CD4-positive, alpha-beta T cell treated with Interleukin-2 at 100 ng/mL for 4 hours (primary cell): ENCODE measurements around the gene ZNF148.

ENCODE experiments used
- DNase-seq: peaks from one replicate; pipeline ENCODE4 v3.0.0-alpha.2; 2020; ENCODE audit warnings: low spot score

ZNF148 gene

DNA sequence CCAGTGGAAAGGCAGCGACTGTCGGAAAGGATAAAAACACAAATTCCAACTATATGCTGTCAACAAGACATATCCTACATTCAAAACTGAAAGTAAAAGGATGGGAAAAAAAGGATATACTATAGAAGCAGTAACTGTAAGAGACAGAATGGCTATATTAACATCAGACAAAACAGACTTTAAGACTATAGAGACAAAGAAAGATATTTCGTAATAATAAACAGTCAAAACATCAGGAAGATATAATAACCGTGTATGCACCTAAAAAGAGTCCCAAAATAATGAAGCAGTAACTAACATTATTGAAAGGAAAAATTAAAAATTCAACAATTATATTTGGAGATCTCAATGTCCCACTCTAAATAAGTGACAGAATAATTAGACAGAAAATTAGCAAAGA lies 48.2 kb downstream of the ZNF148 start:
- no peak for DNase-seq

DNA sequence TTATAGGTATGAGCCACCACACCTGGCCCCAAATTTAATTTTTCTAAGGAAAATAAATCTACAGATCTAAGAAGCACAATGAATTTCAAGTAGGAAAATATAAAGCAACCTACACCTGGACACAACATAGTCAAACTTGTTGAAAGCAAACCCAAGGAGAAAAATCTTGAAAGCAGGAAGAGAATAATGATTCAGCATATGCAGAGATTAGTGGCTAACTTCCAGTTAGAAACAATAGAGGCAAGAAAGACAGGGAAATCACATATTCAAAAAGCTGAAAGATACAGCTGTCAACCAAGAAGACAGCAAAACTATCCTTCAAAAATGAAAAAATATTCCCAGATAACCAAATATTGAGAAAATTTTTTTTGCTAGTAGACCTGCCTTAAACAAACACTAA lies 49.4 kb downstream of the ZNF148 start:
- no peak for DNase-seq

DNA sequence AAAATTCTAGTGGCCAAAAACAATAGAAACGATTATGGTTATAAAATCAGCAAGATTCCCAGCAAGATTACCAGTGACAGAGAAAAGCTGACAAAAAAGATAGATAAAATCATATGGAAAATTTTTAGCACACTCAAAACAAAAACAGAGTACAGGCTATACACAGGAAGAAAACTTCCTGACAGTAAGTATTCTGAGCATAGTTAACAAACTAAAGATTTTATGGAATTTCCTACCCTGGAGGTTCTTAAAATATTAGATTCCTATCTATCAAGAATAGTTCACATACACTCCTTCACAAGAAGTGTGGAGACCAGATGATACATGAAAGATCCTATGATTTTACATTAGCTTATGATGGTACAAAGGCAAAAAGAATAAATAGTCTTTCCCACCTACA lies 50.8 kb downstream of the ZNF148 start:
- DNase-seq = no peak

DNA sequence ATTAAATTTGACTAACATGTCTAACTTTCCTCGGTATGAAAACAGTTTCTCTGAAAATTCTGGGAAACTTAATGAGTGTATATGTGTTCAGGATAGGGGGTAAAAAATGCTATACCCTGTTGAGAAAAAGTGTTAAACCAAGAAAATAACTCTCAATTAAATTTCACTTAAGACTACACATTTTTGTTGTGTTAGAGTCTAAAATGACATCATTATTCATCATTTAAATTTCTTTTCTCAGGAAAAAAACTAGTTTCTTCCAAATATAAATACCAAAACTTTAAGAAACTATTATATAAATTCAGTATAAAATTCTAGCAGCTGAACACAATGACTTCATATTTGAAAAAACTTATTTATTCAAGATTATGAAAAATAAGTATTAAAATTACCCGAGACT lies 52.2 kb downstream of the ZNF148 start:
- DNase-seq = no peak

DNA sequence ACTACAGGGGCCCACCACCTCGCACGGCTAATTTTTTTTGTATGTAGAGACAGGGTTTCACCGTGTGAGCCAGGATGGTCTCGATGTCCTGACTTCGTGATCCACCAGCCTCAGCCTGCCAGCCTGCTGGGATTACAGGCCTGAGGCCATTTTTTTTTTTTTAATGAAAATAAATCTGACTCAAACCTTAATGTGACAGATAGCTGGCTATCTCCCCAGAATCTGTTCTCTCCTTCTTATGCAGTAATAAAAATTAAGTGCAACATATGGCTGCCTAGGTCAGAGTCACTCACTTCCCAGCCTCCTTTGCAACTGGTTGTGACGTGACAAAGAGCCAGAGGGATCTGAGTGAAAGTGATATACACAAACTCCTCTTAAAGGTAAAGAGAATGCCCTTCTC lies 53.0 kb downstream of the ZNF148 start:
- no peak for DNase-seq

DNA sequence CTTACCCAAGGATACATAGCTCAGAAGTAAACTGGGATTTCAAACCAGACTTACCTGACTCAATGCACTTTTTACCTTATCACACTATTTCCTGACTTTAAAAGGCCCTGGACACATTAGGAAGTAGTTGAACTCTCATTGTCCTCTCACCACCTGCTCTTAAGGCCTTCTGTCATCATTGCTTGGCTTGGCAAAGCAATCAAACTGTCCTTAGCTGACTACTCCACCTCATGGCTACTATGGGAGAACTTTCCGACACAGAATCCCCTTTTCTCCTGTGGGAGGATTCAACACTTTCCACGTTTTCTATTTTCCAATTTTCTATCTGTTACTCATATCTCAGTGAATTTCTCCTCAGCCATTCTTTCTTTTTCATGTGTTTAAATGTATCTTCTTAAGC lies 55.4 kb downstream of the ZNF148 start:
- no peak for DNase-seq

DNA sequence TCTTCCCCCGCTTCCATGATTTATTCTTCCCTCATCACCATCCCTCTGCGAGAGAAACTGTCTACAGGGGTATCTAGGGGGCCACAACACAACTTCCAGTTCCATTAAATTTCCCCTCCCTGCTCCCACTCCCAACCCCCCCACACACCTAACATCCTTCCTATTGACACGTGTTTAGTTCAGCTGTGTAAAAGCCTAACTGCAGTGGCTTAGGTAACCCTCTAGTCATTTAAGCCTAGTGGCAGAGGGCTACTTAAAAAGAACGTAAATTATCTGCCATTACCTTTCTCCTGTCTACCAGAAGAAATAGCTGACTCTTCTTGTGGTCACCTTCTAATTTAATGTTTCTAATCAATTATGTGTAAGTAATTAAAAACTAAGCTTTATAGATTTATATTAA lies 56.3 kb downstream of the ZNF148 start:
- no peak for DNase-seq

DNA sequence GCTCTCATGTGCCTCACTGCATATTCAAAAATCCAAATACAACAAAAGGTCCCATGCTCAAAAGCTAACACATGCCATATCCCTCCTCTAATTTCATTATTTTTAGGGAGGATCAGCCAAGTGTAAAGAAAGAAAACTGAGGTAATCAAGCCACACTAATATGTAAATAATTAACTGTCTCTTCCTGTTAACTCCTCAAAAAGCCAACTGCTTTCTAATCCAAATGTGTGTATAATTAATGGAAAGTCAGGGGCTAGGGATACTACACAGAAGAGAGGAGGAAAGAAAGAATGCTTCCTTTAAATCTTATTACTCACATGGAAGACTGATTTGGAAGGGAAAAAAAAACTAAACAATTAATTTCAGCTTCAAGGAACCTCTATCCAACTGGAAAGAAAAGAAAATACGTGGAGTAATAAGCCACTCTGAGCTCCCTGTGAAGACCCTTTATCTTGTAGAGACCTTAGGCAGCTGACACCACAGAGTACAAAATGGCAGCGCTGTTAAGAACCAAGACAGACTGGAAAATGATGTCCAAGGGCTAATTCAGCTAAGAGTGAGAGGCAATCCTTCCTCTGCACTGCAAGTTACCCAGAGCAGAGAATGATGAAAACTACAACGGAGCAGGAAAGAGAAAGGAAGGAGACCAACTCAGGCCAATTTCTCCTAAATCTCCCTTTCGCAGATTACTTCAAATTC lies 56.8 kb downstream of the ZNF148 start:
- DNase-seq = no peak

DNA sequence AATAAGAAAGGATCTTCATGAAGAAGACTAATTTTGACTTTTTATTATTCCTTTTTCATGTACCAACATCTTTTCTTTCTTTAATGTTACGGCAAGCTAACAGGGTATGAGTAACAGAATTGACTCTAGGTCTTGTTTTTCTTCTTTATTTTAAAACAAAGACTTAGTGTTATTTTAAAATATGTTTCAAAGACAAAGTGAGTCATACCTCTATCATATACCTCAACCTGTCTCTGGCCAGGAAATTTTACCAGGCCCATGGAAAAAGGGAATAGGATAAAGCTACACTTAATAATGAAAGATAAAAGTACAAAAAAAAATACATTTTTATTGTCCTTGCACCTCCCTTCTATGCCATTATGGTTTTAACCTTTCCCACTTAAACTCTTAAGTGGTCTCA lies 57.4 kb downstream of the ZNF148 start:
- DNase-seq = no peak

DNA sequence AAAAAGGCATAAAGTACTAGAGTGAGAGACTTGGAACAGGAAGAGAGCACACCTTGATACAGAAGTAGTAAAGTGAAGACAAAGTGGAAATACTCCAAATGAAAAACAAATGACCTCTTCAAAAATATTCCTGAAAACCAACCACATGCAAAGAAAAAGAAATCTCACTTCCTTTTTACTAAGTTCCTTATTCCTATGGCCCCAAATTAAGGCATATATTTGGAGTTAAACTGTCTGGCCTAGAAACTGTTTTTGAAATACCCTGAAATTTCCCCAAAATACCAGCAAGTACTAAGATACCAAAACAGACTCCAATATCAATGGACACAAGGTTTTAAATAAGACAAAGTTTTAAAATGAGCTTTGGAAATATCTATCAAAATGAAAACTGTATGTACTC lies 58.2 kb downstream of the ZNF148 start:
- no peak for DNase-seq

DNA sequence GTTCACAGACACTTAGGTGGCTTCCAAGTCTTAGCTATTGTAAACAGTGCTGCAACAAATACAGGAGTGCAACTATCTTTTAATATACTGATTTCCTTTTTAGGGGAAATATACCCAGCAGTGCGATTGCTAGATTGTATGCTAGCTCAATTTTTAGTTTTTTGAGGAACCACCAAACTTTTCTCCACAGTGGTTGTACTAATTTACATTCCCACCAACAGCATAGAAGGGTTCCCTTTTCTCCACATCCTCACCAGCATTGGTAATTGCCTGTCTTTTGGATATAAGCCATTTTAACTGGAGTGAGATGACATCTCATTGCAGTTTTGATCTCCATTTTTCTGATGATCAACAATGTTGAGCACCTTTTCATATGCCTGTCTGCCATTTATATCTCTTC lies 58.9 kb downstream of the ZNF148 start:
- DNase-seq = no peak

DNA sequence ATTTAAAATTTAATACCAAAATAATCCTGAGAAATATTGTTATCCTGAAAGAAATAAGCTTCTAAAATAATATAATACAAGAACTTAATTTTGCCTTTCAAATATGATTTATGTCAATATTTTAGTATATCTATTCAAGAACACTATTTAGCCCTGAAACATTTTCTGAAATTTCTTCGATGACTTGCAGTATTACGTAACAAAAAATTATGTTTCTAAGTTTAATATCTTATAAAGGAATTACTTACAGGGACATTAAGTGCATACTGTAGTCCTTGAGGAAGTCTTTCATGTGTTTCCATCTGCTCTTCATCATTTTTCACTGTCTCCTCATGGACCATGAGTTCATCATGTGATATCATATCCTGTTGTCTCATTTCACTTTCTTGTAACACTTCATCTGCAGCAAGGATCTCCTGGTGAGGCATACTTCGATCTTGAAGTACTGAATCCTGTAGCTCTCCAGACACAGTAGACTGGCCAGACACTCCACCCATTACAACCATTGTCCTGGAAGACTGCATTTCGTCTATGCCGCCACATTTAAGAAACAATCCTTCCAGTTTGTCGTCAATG lies 62.0 kb downstream of the ZNF148 start:
- peak; percentile 0 for DNase-seq

DNA sequence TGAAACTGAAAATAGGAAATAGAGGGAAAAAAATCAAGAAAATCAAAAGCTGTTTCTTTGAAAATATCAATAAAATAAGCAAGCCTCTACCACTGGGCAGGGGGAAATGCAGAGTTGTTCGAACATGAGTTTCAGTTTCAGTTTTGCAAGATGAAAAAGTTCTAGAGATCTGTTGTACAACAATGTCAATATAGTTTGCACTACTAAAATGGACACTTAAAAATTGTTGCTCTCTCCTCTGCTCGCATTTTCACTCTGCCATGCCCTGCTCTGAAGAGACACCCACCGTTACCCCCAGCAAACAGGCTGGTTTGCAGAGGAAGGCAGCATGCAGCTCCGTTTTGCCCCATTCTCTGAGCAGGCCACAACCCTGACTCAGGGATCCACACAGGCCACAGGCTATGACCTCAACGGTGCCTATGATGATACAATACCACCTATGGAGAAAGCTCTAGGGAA lies 64.5 kb downstream of the ZNF148 start:
- peak; percentile 55 for DNase-seq

DNA sequence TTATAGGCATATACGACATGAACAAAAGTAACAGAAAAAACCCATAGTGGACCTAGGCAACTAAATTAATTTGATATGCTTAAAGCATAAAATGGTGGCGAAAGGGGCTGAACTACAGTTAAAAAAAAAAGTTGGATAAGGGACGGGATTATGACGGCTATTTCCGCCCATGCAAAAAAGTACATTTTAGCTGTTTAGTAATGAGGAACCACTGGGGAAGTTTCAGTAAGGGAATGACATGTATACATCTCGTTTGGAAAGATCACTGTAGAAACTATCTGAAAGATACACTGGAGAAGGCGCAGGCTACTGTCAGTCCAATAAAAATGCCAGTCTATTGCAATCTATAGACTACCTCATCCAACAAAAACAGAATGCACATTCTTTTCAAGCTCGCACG lies 65.6 kb downstream of the ZNF148 start:
- no peak for DNase-seq

DNA sequence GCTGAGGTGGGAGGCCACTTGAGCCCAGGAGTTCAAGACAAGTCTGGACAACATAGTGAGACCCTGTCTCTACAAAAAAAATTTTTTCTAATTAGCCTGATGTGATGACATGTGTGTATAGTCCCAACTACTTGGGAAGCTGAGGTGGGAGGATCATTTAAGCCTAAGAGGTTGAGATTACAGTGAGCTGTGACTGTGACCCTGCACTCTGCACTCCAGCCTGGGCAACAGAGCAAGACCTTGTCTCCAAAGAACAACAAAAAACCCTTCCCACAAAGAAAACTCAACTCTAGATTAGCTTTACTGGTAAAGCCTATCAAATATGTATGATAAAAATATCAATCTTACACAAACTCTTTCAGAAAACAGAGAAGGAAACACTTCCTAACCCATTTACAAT lies 68.5 kb downstream of the ZNF148 start:
- DNase-seq = no peak

DNA sequence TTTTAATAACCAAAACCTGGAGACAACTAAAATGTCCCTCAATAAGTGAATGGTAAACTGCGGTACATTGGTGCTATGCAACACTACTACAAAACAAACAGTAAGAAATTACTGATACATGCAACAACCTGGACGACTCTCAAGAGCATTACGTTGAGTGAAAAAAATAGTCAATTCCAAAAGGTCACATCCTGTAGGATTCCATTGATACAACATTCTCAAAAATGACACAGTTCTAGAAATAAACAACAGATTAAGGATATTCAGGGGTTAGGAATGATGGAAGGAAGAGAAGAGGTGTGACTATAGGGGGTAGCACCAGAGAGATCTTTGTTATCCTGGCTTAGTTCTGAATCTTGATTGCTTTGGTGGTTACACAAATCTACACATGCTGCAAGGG lies 72.2 kb downstream of the ZNF148 start:
- DNase-seq = no peak

DNA sequence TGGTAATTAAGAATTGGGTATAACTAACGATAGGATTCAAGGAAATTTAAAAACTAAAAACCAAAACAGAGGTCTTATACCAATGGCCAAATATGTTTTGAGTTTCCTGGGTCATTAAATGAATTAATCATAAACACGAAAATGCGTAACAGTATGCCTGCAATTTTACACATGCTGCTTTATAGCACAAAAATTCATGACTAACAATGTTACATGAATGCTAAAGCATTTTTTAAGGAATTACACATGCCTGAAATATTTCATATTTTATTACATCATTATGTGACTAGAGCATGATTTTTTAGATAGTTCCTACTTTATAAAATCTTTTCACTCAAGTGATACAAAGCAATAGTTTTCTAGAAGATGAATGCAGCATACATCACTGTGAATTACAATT lies 74.7 kb downstream of the ZNF148 start:
- no peak for DNase-seq

DNA sequence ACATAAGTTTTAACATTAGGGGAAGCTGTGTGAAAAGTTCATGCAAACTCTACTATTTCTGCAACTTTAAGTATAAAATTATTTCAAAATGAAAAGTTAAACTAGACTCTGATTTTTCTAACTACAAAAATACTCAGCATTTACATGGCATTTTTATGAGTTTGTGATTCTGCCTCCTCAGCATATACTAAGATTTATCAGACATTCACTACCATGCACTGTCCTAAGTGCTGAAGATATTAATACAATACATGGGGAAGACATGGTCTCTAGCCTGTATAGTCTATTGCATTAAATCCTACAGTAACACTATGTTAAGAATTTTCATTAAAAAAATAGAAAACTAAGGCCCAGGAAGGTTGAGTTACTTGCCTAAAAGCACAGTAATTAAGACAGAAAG lies 80.7 kb downstream of the ZNF148 start:
- no peak for DNase-seq

DNA sequence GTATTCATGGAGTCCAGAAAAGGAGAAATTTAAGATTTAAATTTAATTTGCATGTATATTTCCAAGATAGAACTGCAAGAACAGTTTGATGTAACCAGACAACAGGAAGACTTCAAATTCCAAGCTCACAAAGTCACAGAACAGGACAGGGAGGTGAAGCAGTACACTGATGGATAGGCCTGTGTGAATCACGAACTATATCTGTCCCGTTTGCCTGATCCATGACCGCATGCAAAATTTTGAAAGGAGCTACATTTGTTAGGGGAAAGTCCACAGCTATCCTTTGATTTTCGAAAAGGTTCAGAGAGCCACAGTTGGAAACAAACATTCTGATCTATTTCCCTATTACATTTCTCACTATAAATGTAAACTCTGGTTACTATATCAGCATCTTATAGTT lies 83.1 kb downstream of the ZNF148 start:
- DNase-seq = no peak

DNA sequence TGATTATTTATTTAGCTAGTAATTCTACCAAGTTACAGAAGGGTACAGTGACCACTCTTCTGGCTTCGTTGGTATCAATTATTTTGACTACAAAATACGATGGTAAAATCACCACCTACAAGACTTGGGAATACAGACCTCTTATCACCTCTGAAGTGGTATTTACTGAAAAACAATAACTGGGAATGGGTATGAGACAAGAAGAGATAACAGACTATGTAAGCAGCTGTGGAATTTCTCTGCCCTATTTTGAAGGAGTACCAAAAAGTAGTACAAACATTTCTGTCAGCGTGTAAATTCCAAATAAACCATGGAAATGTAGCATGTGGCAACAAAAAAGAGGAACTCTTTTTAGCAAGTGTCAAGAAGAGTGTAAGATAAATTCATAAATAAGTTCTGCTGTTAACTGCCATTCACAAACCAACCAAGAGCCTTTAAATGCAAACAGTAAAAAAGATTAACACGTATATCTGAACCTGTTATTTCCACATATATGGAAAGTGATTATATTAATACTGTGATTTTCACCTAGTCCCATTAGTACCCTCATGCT lies 85.6 kb downstream of the ZNF148 start:
- no peak for DNase-seq

DNA sequence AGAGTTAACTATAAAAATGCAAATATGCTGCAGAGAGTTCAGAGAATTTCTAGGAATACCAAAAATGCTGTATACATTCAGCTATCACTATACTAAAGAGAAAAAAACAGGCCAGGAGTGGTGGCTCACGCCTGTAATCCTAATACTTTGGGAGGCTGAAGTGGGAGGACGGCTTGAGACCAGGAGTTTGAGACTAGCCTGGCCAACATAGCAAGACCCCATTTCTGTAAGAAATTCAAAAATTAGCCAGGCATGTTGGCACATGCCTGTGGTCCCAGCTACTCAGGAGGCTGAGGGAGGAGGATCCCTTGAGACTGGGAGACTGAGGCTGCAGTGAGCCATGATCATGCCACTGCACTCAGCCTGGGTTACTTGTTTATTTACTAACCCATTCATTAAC lies 87.9 kb downstream of the ZNF148 start:
- DNase-seq = no peak

DNA sequence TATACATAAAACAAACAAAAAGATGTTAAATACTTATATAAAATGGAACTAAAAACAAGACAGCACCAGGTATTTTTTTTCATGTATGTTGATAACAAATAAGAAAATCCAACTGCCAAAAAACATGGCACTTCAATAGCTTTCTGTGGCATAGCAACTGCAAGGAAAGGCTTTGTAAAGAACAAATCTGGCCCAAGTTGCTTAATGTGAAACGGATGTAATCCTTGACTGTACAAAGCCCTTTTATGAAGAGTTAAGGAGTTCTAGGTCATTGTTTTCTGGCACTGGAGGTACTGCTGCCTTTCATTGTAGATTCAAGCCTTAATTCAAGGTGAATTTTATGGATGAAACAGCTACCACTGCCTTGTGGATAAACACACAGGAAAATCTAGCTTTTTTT lies 93.7 kb downstream of the ZNF148 start:
- DNase-seq = no peak

DNA sequence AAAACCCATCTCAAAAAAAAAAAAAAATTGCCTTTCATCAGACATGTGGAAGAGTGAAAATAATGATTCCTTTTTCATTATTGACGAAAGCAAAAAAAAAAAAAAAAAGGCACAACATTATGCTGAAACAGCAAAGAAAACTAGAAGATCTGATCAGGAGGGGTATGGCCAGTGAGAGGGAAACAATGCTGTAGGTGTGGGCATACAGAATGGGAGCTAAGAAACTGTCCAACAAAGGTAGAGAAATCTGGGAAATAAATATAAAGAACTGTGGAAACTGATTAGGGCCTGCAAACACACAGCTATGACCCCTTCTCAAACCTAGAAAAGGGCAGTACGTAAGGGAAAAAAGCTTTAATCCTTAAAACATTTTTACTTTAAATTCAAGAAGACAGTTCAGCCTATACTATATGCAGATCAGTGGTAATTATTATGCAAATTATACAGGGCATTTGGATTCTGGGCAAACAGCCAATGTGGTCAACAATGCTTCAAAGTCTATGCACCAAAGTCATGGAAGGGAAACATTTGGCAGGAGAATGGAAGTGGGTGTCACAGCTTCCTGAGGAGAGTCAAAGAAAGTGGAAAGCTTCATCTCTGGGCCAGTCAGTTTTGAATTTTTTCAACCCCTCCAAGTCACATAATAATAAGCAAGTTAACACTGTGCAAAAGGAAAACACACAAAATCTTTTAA lies 94.3 kb downstream of the ZNF148 start:
- no peak for DNase-seq
